Activated T-helper 1 cell treated with anti-CD3 and anti-CD28 coated beads, Interleukin-12 subunit alpha, Interleukin-12 subunit beta, Interleukin-2, Interleukin-4 antibody, amounts not matched to agents 30 ng/mL and 10 ng/mL and 1 ng/mL, durations not matched to agents 14 hours and 24 hours and 36 hours (primary cell): Measurements from ENCODE around the gene CBLN3. TPM values are rescaled to one million over a fixed set of nuclear protein-coding genes. Genes with fewer than 3 reads are reported as not detected.

Experiments
- DNase-seq: peaks from one replicate; pipeline ENCODE4 v3.0.0; 2021; ENCODE audit warnings: low spot score
- H3K27ac Mint-ChIP-seq: one replicate; pipeline ENCODE4 v1.8.0; 2021; ENCODE audit warnings: mild to moderate bottlenecking, mixed read lengths
- H3K27me3 Mint-ChIP-seq: one replicate; pipeline ENCODE4 v1.8.0; 2022; ENCODE audit warnings: mild to moderate bottlenecking, moderate library complexity, mixed read lengths; ENCODE audit not compliant: insufficient read depth
- H3K36me3 Mint-ChIP-seq: one replicate; pipeline ENCODE4 v1.8.0; 2021; ENCODE audit warnings: low read depth, mixed read lengths
- H3K4me1 Mint-ChIP-seq: one replicate; pipeline ENCODE4 v1.8.0; 2021; ENCODE audit warnings: low read depth, mixed read lengths
- H3K4me3 Mint-ChIP-seq: one replicate; pipeline ENCODE4 v1.8.0; 2021; ENCODE audit warnings: mild to moderate bottlenecking, moderate library complexity, mixed read lengths
- H3K9me3 Mint-ChIP-seq: one replicate; pipeline ENCODE4 v1.8.0; 2021; ENCODE audit warnings: mixed read lengths
- intact Hi-C: fragments of 100-400 bp; cut with micrococcal nuclease; formaldehyde crosslinking; loops from one replicate; pipeline ENCODE4 v1.15.1; 2024
- total RNA-seq: library from RNA; stranded (reverse); gene quantifications from 2 replicates; pipeline ENCODE4 v1.2.3, GENCODE V29; 2022

The CBLN3 gene
- total RNA-seq, 1 donor from 2014 or later: 5.5 TPM

DNA sequence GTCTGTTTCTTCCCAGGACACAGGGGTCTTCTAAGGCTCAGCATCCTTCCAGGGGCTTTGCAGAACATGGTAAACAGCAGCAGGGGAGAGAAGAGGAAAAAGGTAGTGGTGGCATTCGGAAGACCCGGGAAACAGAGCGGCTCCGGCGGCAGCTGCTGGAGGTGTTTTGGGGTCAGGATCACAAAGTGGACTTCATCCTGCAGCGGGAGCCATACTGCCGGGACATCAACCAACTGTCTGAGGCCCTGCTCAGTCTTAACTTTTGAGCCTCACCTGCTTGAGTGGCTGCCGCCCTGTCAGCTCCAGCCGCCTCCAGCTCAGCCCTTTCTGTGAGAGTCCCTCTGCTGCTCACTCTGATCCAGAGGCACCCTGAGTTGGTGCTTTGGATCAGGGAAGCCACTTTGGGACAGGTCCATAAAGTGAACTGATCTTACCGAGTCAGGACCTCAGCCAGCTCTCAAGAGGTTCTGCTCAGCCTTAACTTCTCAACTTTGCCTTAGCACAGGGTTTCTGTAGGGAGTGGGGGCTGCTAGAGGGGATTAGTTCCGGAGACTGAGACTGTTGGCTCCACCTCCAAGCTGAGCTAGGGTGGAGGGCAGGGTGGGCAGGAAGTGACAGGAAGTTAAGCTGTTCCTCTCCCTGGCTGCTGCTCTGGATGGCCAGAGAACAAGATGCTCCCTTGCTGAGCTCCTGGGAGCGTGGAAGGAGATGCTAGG, 7.7 kb upstream of the CBLN3 start:
- Mint-ChIP-seq H3K27me3 (no peaks in the 10 kb centered on the region), H3K36me3 (peaks cover 65% of the 10 kb centered on the region), H3K4me1 (peaks cover 71% of the 10 kb centered on the region)

GRCh38 chr14:24436355-24437019, 7.0 kb upstream of the CBLN3 start:
- peak overlapping the region; percentile 53 for H3K27ac Mint-ChIP-seq
- H3K27me3 Mint-ChIP-seq: no peaks in the 10 kb centered on the region
- intact Hi-C loops: loop anchor here (1.0 to 10.0 kb wide), 3 partner anchors 71 to 1112 kb away; partner anchors contain the start of gene PABPN1
- peak; percentile 26 for DNase-seq
- no peaks in the 10 kb centered on the region for H3K9me3 Mint-ChIP-seq
- peaks cover 72% of the 10 kb centered on the region for H3K4me1 Mint-ChIP-seq
- H3K4me3 Mint-ChIP-seq: peak overlapping the region; percentile 32
- H3K36me3 Mint-ChIP-seq: peaks cover 65% of the 10 kb centered on the region

More for the DNA sequence above, 7.7 kb upstream of the CBLN3 start:
- H3K9me3 Mint-ChIP-seq: no peaks in the 10 kb centered on the region
- intact Hi-C loops: loop anchor here (10.0 kb wide), 1 partner anchor 1112 kb away; the partner anchor contains the start of gene PABPN1
- peak overlapping the region; percentile 53 for H3K27ac Mint-ChIP-seq
- H3K4me3 Mint-ChIP-seq: peak overlapping the region; percentile 32
- no peak for DNase-seq

DNA sequence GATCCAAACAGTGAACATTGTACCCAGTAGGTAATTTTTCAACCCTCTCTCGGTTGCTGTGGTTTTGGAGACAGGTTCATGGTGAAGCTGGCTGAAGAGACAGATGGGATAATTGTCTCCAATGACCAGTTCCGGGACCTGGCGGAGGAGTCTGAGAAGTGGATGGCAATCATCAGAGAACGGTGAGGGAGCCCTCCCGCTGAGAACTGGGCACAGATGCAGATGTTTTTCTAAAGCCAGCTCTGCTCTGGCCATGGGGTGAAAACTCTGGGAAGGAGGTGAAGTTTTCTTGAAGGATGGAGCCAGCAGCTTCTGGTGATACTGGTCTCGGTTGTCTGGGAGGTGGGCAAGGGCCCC, 6.5 kb upstream of the CBLN3 start:
- Mint-ChIP-seq H3K27ac (peak overlapping the region; percentile 50), H3K4me1 (peaks cover 73% of the 10 kb centered on the region), H3K9me3 (no peaks in the 10 kb centered on the region), H3K36me3 (peaks cover 65% of the 10 kb centered on the region), H3K4me3 (no peak overlapping the region), H3K27me3 (no peaks in the 10 kb centered on the region)
- no peak for DNase-seq
- intact Hi-C loops: loop anchor here (1.0 to 10.0 kb wide), 3 partner anchors 71 to 1111 kb away; partner anchors contain the start of gene PABPN1

GRCh38 chr14:24435192-24435810, 5.8 kb upstream of the CBLN3 start:
- intact Hi-C loops: loop anchor here (10.0 kb wide), 1 partner anchor 1110 kb away; the partner anchor contains the start of gene PABPN1
- Mint-ChIP-seq H3K4me1 (peaks cover 68% of the 10 kb centered on the region), H3K4me3 (no peak overlapping the region), H3K9me3 (no peaks in the 10 kb centered on the region), H3K36me3 (peaks cover 60% of the 10 kb centered on the region), H3K27me3 (no peaks in the 10 kb centered on the region), H3K27ac (peak overlapping the region; percentile 49)
- no peak for DNase-seq

DNA sequence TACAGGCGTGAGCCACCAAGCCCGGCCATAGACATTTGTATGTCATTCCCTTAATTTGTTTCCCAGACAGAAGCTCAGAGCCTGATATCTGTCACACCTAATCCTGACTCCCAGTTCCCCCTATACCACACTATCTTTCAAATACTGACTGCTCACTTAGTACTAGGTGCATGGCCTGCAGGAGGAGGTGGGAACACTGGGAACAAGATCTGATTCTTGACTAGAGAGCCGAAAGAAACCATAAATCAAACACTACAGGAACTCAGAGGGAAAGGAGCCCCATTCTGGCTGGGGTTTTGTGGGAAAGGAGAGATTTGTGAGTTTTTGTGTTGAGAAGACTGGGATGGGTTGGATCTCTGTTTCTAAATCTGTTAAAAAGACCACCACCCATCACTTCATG, 5.2 kb upstream of the CBLN3 start:
- Mint-ChIP-seq H3K4me1 (peaks cover 67% of the 10 kb centered on the region), H3K36me3 (peaks cover 59% of the 10 kb centered on the region), H3K9me3 (no peaks in the 10 kb centered on the region), H3K27me3 (no peaks in the 10 kb centered on the region), H3K27ac (no peak overlapping the region), H3K4me3 (no peak overlapping the region)
- intact Hi-C loops: loop anchor here (5.0 to 10.0 kb wide), 3 partner anchors 272 to 1902 kb away; partner anchors contain the start of genes IRF9 and PABPN1
- no peak for DNase-seq

- Mint-ChIP-seq H3K4me3 (no peak overlapping the region), H3K27ac (no peak overlapping the region), H3K9me3 (no peaks in the 10 kb centered on the region), H3K36me3 (peaks cover 53% of the 10 kb centered on the region), H3K4me1 (peaks cover 67% of the 10 kb centered on the region), H3K27me3 (no peaks in the 10 kb centered on the region)
- intact Hi-C loops: loop anchor here (5.0 to 10.0 kb wide), 3 partner anchors 272 to 1902 kb away; partner anchors contain the start of genes IRF9 and PABPN1
- no peak for DNase-seq
Measured at GRCh38 chr14:24434036-24434435, 4.6 kb upstream of the CBLN3 start.

DNA sequence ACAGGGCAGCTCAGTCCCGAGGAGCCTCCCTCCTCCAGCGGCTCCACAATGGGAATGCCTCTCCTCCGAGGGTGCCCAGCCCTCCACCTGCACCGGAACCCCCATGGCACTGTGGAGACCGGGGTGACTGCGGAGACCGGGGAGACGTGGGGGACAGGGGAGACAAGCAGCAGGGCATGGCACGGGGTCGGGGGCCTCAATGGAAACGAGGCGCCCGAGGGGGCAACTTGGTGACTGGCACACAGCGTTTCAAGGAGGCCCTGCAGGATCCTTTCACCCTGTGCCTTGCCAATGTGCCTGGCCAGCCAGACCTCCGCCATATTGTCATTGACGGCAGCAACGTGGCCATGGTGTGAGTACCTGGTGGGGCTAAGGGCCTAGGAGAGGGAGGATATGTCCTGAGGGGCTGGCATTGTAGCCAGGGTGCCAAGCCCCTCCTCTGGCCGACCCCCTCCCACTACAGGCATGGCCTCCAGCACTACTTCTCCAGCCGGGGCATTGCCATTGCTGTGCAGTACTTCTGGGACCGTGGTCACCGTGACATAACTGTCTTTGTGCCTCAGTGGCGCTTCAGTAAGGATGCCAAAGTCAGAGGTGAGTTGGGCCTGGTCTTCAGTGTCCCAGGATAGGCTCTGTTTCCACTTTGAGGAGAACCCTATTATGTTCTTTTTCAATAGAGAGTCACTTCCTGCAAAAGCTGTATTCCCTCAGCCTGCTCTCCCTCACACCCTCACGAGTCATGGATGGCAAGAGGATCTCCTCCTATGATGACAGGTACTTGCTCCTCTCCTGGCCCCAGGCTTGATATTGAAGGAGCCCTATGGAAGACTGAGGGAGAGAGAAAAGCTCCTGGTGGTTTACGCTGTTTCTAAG, 3.0 kb upstream of the CBLN3 start:
- no peak overlapping the region for H3K4me3 Mint-ChIP-seq
- intact Hi-C loops: loop anchor here (5.0 to 10.0 kb wide), 3 partner anchors 270 to 1900 kb away; partner anchors contain the start of genes IRF9 and PABPN1
- peaks cover 54% of the 10 kb centered on the region for H3K4me1 Mint-ChIP-seq
- peaks cover 38% of the 10 kb centered on the region for H3K36me3 Mint-ChIP-seq
- no peak for DNase-seq
- H3K27ac Mint-ChIP-seq: no peak overlapping the region
- no peaks in the 10 kb centered on the region for H3K9me3 Mint-ChIP-seq
- no peaks in the 10 kb centered on the region for H3K27me3 Mint-ChIP-seq

DNA sequence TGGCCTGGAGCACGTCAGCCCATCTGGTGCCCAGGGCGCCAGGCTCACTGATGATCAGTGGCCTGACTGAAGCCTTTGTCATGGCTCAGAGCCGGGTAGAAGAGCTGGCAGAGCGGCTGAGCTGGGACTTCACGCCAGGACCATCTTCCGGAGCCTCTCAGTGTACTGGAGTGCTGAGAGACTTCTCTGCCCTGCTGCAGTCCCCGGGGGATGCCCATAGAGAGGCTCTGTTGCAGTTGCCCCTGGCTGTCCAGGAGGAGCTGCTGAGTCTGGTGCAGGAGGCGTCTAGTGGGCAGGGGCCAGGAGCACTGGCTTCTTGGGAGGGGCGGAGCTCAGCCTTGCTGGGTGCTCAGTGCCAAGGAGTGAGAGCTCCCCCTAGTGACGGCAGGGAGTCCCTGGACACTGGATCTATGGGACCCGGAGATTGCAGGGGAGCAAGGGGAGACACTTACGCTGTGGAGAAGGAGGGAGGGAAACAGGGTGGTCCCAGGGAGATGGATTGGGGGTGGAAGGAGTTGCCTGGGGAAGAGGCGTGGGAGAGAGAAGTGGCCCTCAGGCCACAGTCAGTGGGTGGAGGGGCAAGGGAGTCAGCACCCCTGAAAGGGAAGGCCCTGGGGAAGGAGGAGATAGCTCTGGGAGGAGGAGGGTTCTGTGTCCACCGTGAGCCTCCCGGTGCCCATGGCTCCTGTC, 2.2 kb upstream of the CBLN3 start:
- H3K36me3 Mint-ChIP-seq: peaks cover 34% of the 10 kb centered on the region
- peak overlapping the region; percentile 95 for H3K27ac Mint-ChIP-seq
- H3K4me3 Mint-ChIP-seq: peak overlapping the region; percentile 90
- DNase-seq: peak; percentile 85
- H3K9me3 Mint-ChIP-seq: no peaks in the 10 kb centered on the region
- no peaks in the 10 kb centered on the region for H3K27me3 Mint-ChIP-seq
- intact Hi-C loops: loop anchor here (1.0 to 10.0 kb wide), 12 partner anchors 11 to 1899 kb away; partner anchors contain the start of genes GMPR2, IRF9, LTB4R2 and NEDD8
- peaks cover 51% of the 10 kb centered on the region for H3K4me1 Mint-ChIP-seq

DNA sequence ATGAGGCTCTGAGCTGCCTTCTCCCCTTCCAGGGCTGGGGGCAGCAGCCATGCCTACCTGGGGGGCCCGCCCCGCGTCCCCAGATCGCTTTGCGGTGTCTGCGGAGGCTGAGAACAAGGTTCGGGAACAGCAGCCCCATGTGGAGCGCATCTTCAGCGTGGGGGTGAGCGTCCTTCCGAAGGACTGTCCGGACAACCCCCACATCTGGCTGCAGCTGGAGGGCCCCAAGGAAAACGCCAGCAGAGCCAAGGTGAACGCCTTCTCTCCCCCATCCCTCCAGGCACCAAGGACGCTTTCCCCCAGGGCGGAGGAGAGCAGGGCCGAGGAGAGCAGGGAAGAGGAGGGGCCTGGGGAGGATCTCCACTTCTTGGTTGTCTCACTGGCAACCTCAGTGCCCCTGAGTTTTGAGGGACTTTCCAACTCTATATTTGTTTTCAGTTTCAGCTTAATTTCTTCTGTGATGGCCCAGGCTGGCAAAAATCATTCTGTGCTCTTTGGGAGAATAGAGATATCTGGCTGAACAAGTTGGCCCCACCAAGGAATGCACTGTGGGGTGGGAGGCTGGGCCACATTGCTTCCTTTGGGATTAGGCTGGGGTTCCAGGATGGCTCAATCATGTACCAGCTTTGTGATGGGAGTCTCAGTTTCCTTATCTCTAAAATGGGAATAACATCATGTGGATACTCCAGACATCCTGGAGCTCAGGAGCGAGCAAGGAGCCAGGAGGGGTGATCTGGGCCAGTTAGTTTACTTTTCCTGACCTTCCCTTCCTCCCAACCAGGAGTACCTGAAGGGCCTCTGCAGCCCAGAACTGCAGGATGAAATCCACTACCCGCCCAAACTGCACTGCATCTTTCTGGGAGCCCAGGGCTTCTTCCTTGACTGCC, 1.5 kb upstream of the CBLN3 start:
- Mint-ChIP-seq H3K27me3 (no peaks in the 10 kb centered on the region), H3K27ac (peak overlapping the region; percentile 95), H3K4me3 (peak overlapping the region; percentile 90), H3K36me3 (peaks cover 27% of the 10 kb centered on the region), H3K9me3 (no peaks in the 10 kb centered on the region), H3K4me1 (peaks cover 53% of the 10 kb centered on the region)
- intact Hi-C loops: loop anchor here (1.0 to 10.0 kb wide), 12 partner anchors 11 to 1899 kb away; partner anchors contain the start of genes GMPR2, IRF9, LTB4R2 and NEDD8
- peak; percentile 70 for DNase-seq

DNA sequence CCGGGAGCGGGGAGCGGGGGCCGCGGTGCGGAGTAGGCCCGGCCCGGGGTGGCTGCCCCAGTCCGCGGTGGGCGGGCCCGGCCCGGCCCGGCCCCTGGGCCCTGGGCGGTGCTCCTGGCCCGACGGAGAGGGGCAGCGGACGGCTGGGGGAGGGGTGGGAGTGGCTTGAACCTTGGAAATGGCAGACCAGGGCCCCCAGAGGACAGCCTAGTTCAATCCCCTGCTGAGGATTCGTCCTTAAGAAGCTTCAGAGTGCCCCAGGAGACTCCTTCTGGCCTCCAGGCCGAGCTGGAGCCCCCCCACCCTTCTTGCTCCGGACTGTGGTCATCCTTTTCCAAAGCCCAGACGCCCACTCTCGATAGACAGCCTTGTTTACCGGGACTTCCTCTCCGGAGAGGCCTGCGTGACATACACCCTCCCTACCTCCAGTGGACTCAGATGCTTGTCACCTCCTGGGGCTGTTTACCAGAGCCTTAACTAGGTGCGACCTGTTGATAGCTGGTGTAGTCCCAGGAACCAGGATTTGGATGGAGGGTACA, 744 bp upstream of the CBLN3 start:
- DNase-seq: peak; percentile 43
- H3K36me3 Mint-ChIP-seq: peaks cover 22% of the 10 kb centered on the region
- H3K4me1 Mint-ChIP-seq: peaks cover 53% of the 10 kb centered on the region
- no peaks in the 10 kb centered on the region for H3K9me3 Mint-ChIP-seq
- peak overlapping the region; percentile 90 for H3K4me3 Mint-ChIP-seq
- peak overlapping the region; percentile 95 for H3K27ac Mint-ChIP-seq
- intact Hi-C loops: loop anchor here (2.0 to 10.0 kb wide), 4 partner anchors 31 to 1898 kb away; partner anchors contain the start of genes IRF9, NYNRIN and PABPN1
- H3K27me3 Mint-ChIP-seq: no peaks in the 10 kb centered on the region
